ENCODE measurements around the gene RIMKLB.
"Not testable (repeated sequence)": the region's sequence is repeated elsewhere in the genome, so short reads cannot be mapped to it uniquely, and the experiment has no call there.

RIMKLB gene

DNA sequence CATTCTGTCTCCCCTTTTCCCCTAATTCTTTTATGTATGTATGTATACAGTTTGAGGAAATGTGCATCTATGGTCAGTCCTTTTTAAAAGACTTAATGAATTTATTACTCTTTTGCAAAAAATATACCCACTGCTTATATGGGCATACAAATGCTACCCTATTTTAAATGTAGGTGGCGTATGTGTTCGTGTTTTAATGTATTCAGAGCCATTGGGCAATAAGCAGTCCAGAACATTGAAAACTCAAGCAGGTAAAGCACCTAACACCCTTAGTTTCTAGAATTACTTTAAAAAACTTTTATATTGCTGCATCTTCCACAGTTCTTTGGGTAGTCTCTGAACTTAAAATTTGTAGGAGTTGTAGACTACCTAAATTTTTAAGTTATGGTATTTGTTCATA lies 82.1 kb downstream of the RIMKLB start:
- no peak for DNase-seq

GRCh38 chr12:8780389-8780788 lies 82.6 kb downstream of the RIMKLB start:
- peak in 1 of 2 donors; percentile 14 for DNase-seq

DNA sequence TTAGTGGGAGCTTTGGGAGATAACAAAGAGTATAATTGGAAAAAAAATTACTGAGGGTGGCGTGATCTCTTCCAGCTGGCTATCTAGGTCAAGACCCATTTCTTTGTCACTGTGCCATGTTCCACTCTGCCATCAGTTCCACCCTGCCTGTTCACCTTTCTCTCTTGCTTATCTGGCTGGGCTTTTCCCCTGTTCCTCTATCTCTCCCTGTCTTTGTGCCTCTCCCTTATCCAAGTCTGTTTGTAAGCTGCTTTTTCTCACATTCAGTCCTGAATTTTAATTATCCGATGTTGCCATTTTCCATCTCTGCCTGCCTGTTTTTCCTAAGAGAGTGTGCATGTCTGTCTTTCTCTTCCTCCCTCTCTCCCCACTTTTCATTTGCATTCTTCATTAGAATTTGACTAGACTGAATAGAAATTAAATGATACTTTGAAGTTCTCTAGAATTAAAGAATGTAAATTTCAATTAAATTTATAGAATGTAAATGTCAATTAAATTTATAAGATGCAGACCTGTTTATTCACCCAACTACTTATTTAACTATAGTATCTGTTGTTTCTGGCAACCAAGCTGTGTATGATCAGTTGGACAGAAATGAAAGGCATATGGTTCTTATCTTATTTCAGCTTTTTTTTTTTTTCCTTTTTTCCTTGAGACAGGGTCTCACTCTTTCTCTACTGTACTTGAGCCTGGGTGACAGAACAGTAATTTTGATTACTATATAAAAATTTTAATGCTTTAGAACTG lies 83.8 kb downstream of the RIMKLB start:
- DNase-seq: no peak

DNA sequence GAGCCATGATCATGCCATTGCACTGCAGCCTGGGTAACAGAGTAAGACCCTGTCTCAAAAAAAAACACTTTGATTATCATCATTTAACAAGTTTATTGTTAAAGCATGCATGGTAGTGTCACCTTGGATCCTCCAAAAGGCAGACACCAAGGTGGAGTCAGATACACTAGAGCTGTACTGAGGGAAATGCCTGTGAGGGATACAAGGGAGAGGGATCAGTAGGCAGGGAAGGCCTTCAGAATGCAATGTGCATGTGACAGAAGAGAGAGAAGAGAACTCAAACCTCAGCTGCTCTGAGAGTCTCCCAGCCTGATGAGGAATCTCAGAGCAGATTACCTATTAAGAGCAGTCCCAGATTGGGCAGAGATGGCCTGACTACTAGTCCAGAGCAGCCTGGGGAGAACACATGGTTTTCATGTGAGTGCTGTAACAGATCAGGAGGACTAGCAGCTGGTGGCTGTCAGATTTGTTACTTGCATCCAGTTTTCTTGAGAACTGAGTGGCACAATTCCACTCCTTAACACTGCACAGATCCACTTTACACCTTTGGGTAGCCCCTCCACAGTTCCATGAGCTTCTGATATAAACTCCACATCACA lies 86.6 kb downstream of the RIMKLB start:
- no peak for DNase-seq

- no peak for DNase-seq
Observed at GRCh38 chr12:8785499-8785898, 87.7 kb downstream of the RIMKLB start.

- DNase-seq: not testable (repeated sequence)
Observed at GRCh38 chr12:8787206-8787605, 89.4 kb downstream of the RIMKLB start.

DNA sequence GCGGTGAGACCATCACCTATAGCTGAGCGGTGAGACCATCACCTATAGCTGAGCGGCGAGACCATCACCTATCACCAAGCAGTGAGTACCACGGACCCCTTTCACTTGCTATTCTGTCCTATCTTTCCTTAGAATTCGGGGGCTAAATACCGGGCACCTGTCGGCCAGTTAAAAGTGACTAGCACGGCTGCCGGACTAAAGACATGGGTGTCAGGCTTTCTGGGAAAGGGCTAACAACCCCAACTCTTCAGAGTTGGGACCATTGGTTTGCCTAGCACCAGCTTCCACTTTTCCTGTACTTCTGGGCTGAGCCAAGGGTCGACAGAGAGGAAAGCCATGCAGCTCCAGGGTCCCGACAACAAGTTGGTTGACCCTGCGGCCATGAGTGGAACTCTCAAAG lies 90.9 kb downstream of the RIMKLB start:
- not testable (repeated sequence) for DNase-seq

GRCh38 chr12:8789341-8790013 lies 91.7 kb downstream of the RIMKLB start:
- DNase-seq: not testable (repeated sequence)

- not testable (repeated sequence) for DNase-seq
Observed at GRCh38 chr12:8793226-8793625, 95.4 kb downstream of the RIMKLB start.

DNA sequence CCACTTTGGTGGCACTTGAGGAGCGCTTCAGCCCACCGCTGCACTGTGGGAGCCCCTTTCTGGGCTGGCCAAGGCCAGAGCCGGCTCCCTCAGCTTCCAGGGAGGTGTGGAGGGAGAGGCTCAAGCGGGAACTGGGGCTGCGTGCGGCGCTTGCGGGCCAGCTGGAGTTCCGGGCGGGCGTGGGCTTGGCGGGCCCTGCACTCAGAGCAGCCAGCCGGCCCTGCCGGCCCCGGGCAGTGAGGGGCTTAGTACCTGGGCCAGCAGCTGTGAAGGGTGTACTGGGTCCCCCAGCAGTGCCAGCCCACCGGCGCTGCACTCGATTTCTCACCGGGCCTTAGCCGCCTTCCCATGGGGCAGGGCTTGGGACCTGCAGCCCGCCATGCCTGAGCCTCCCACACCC lies 96.8 kb downstream of the RIMKLB start:
- not testable (repeated sequence) for DNase-seq

DNA sequence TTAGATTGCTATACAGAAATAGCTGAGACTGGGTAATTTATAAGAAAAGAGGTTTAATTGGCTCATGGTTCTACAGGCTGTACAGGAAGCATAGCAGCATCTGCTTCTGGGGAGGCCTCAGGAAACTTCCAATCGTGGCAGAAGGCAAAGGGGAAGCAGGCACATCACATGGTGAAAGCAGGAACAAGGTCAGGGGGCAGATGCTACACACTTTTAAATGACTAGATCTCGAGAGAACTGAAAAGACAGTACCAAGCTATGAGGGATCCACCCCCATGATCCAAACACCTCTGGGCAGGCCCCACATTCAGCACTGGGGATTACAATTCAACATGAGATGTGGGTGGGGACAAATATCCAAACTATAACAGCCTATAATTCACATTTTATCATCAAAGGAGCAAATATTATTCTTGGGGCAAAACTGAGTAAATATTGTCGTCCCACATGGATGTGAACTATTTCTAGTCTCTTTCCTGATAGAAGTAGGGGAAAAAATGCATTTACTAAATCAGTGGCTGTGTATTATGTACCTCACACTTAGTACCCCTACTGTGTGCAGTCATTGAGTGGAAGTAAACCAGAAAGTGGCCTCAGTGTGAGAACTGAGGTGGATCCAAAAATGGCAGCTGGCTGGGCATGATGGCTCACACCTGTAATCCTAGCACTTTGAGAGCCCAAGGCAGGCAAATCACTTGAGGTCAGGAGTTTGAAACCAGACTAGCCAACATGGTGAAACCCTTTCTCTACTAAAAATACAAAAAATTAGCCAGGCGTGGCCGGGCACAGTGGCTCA lies 99.2 kb downstream of the RIMKLB start:
- no peak for DNase-seq

- DNase-seq: not testable (repeated sequence)
Observed at GRCh38 chr12:8801213-8801612, 103.4 kb downstream of the RIMKLB start.

DNA sequence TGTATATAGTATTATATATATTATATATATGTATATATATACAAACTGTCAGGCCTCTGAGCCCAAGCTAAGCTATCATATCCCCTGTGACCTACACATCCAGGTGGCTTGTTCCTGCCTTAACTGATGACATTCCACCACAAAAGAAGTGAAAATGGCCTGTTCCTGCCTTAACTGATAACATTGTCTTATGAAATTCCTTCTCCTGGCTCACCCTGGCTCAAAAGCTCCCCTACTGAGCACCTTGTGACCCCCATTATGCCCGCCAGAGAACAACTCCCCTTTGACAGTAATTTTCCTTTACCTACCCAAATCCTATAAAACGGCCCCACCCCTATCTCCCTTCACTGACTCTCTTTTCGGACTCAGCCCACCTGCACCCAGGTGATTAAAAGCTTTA lies 107.0 kb downstream of the RIMKLB start:
- not testable (repeated sequence) for DNase-seq

DNA sequence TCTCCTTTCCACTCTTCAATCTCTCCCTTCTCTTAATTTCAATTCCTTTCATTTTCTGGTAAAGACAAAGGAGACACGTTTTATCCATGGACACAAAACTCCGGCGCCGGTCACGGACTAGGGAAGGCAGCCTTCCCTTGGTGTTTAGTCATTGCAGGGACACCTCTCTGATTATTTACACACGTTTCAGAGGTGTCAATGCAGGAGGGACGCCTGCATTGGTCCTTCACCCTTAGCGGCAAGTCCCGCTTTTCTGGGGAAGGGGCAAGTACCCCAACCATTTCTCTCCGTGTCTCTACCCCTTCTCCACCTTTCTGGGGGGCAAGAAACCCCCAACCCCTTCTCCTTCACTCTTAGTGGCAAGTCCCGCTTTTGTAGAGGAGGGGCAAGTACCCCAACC lies 107.7 kb downstream of the RIMKLB start:
- DNase-seq: not testable (repeated sequence)

GRCh38 chr12:8807084-8807483 lies 109.3 kb downstream of the RIMKLB start:
- DNase-seq: not testable (repeated sequence)

GRCh38 chr12:8810112-8810511 lies 112.3 kb downstream of the RIMKLB start:
- DNase-seq: not testable (repeated sequence)

- no peak for DNase-seq
Observed at GRCh38 chr12:8813572-8814357, 116.0 kb downstream of the RIMKLB start.

- no peak for DNase-seq
Observed at GRCh38 chr12:8816448-8817050, 118.8 kb downstream of the RIMKLB start.

DNA sequence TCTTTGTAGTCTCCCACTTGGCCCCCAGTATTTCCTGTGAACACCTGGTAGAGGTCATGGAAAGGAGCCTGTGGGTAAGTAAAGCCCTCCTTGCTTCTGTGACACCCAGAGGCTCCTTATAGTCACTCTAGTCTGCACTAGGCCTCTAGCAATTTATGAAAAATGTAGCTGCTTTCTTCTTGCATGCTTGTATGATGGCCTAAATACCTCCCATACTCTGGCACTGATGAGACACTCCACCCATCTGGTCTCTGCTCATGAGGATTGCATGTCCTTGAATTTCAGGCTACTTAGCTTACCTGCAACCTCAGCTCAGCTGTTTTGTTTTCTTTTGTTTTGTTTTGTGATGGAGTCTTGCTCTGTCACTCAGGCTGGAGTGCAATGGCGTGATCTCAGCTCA lies 120.1 kb downstream of the RIMKLB start:
- DNase-seq: no peak

- no peak for DNase-seq
Observed at GRCh38 chr12:8818526-8818925, 120.7 kb downstream of the RIMKLB start.

GRCh38 chr12:8819666-8819980 lies 121.8 kb downstream of the RIMKLB start:
- no peak for DNase-seq

Measured in CD4-positive, alpha-beta T cell treated with Interferon alpha-2 for 1 hour (primary cell).